ENCODE results near the gene FNTB.

GRCh38 chr14:65053466-65053865 lies 66.8 kb downstream of the FNTB start:
- TF ChIP-seq CTCF (IDR thresholded peaks at IDR 0.05; ENCODE audit: insufficient read depth, low read length), result no peak
- no peak for TF ChIP-seq POLR2AphosphoS5 (IDR thresholded peaks at IDR 0.05; ENCODE audit: low read depth)
- no peak for TF ChIP-seq REST (IDR thresholded peaks at IDR 0.05; ENCODE audit: insufficient replicate concordance, low read depth)
- TF ChIP-seq GABPA (IDR thresholded peaks at IDR 0.05; ENCODE audit: low read depth), result no peak
- no peak for TF ChIP-seq SPI1 (IDR thresholded peaks at IDR 0.05; ENCODE audit: borderline replicate concordance, low read depth)

All from HL-60 (cell line).